A549 (cell line): ENCODE results near the gene P2RY14. TPM values are rescaled to one million over a fixed set of nuclear protein-coding genes. Genes with fewer than 3 reads are reported as not detected.

Source experiments
- ATAC-seq, 2 experiments: fragments of 200-7000 bp in 1 of 2; fragments of >200 bp in 1 of 2; cut with Nextera tagmentation in 1 of 2; cut with Tn5 transposase in 1 of 2; 3 replicates each; pipeline versions ENCODE4 v1.8.0 to v1.9.1; 2018 to 2020; ENCODE audit warnings: mild to moderate bottlenecking in 1 of 2, moderate library complexity in 1 of 2
- CTCF ChIA-PET: fragments of 300-600 bp; sonication (Branson Sonifier 250); formaldehyde crosslinking; extraction: SDS; loops from one replicate; lab custom pipeline; 2021; ENCODE audit warnings: antibody characterized with exemption, inconsistent platforms; lab: Yijun Ruan, JAX
- POLR2A ChIA-PET: fragments of 350-600 bp; formaldehyde crosslinking; extraction: SDS; loops from one replicate; lab custom pipeline; 2021; ENCODE audit warnings: antibody characterized with exemption, inconsistent platforms; lab: Yijun Ruan, JAX
- DNase-seq, 2 experiments: peaks; one replicate each; pipeline versions ENCODE4 v3.0.0 to v3.0.0-alpha.2; 2011 to 2016; ENCODE audit warnings: low read depth in 1 of 2, low spot score in 1 of 2
- FAIRE-seq: peaks from 2 replicates; lab custom pipeline; 2011; peaks lifted over from hg19 to GRCh38; lab: Jason Lieb, UNC
- H3K27ac ChIP-seq, 2 experiments: fragments of >200 bp; sonication (Bioruptor Twin); formaldehyde crosslinking; 3 replicates each; pipeline ENCODE4 v1.5.1; 2016 to 2017
- H3K4me1 ChIP-seq: fragments of >200 bp; sonication (Bioruptor Twin); formaldehyde crosslinking; 3 replicates; pipeline ENCODE4 v1.6.1; 2016
- H3K4me2 ChIP-seq: fragments of >200 bp; sonication (Bioruptor Twin); formaldehyde crosslinking; 3 replicates; pipeline ENCODE4 v1.6.1; 2016
- H3K4me3 ChIP-seq: fragments of >200 bp; sonication (Bioruptor Twin); formaldehyde crosslinking; 3 replicates; pipeline ENCODE4 v1.5.1; 2016
- H3K9me3 ChIP-seq: fragments of >200 bp; sonication (Bioruptor Twin); formaldehyde crosslinking; 3 replicates; pipeline ENCODE4 v1.6.1; 2016
- BCL3 ChIP-seq: fragments of >200 bp; sonication (Bioruptor Twin); formaldehyde crosslinking; IDR thresholded peaks from 3 replicates; pipeline ENCODE4 v1.6.1; 2016
- CEBPB ChIP-seq, 2 experiments: fragments of >200 bp in 1 of 2; sonication (Bioruptor Twin) in 1 of 2; formaldehyde crosslinking in 1 of 2; IDR thresholded peaks; 2 replicates each; pipeline ENCODE4 v1.6.1; 2012 to 2016
- CHD4 ChIP-seq: fragments of 200-600 bp; sonication (generic); IDR thresholded peaks from 2 replicates; pipeline ENCODE4 v1.6.1; 2016; ENCODE audit warnings: antibody characterized with exemption, mild to moderate bottlenecking, borderline replicate concordance
- ELK1 ChIP-seq: fragments of 150-350 bp; IDR thresholded peaks from 2 replicates; pipeline ENCODE4 v1.6.1; 2014; ENCODE audit warnings: low read depth, mild to moderate bottlenecking, low read length
- ESRRA ChIP-seq: fragments of 150-350 bp; IDR thresholded peaks from 2 replicates; pipeline ENCODE4 v1.6.1; 2014; ENCODE audit warnings: mild to moderate bottlenecking, low read length, borderline replicate concordance
- FOSB ChIP-seq: fragments of 250-450 bp; sonication (Bioruptor Pico); IDR thresholded peaks from 2 replicates; pipeline ENCODE4 v1.5.0; 2020; ENCODE audit warnings: mild to moderate bottlenecking, moderate library complexity
- FOSL2 ChIP-seq, 2 experiments: fragments of 450-650 bp in 1 of 2; fragments of >200 bp in 1 of 2; sonication (Bioruptor Twin) in 1 of 2; formaldehyde crosslinking; IDR thresholded peaks; 2 replicates each; pipeline versions ENCODE4 v1.5.0 to v1.6.1; 2016 to 2020; ENCODE audit warnings: mild to moderate bottlenecking in 1 of 2, moderate library complexity in 1 of 2
- HDAC2 ChIP-seq: fragments of 200-600 bp; sonication (generic); IDR thresholded peaks from 2 replicates; pipeline ENCODE4 v1.6.1; 2016
- HES2 ChIP-seq: fragments of >200 bp; sonication (Bioruptor Twin); formaldehyde crosslinking; IDR thresholded peaks from 2 replicates; pipeline ENCODE4 v1.6.1; 2016
- HMGXB4 ChIP-seq: fragments of 250-450 bp; sonication (Bioruptor Pico); IDR thresholded peaks from 2 replicates; pipeline ENCODE4 v1.5.0; 2021; ENCODE audit warnings: mild to moderate bottlenecking, moderate library complexity, borderline replicate concordance
- HOXB13 ChIP-seq: fragments of 250-450 bp; sonication (Bioruptor Pico); IDR thresholded peaks from 2 replicates; pipeline ENCODE4 v1.5.0; 2020; ENCODE audit warnings: low read depth, mild to moderate bottlenecking, moderate library complexity
- HOXB5 ChIP-seq: fragments of 250-450 bp; sonication (Bioruptor Pico); IDR thresholded peaks from 2 replicates; pipeline ENCODE4 v1.5.0; 2020; ENCODE audit warnings: mild to moderate bottlenecking, moderate library complexity
- MAFK ChIP-seq: fragments of 450-650 bp; IDR thresholded peaks from 2 replicates; pipeline ENCODE4 v1.6.1; 2014; ENCODE audit not compliant: partially characterized antibody
- MAX ChIP-seq: IDR thresholded peaks from 2 replicates; pipeline ENCODE4 v1.6.1; 2012
- MYC ChIP-seq: IDR thresholded peaks from 2 replicates; pipeline ENCODE4 v1.6.1; 2012; ENCODE audit warnings: mild to moderate bottlenecking, inconsistent platforms, low read length, improper control_type of control experiment, borderline replicate concordance
- NPAS2 ChIP-seq: fragments of 250-450 bp; sonication (Bioruptor Pico); IDR thresholded peaks from 2 replicates; pipeline ENCODE4 v1.8.0; 2022; ENCODE audit warnings: mild to moderate bottlenecking, moderate library complexity, borderline replicate concordance
- POLR2A ChIP-seq: IDR thresholded peaks from 2 replicates; pipeline ENCODE4 v1.6.1; 2012; ENCODE audit warnings: mild to moderate bottlenecking, low read length
- RCOR1 ChIP-seq: fragments of 150-350 bp; IDR thresholded peaks from 2 replicates; pipeline ENCODE4 v1.6.1; 2014; ENCODE audit warnings: antibody characterized with exemption, low read length, low read depth
- REST ChIP-seq: fragments of 200-600 bp; sonication (generic); IDR thresholded peaks from 2 replicates; pipeline ENCODE4 v1.6.1; 2016; ENCODE audit warnings: antibody characterized with exemption, mild to moderate bottlenecking, moderate library complexity
- RFX5 ChIP-seq: fragments of 450-650 bp; IDR thresholded peaks from 2 replicates; pipeline ENCODE4 v1.7.1; 2014; ENCODE audit warnings: antibody characterized with exemption, mild to moderate bottlenecking, moderate library complexity
- RNF2 ChIP-seq: fragments of 200-600 bp; sonication (generic); IDR thresholded peaks from 2 replicates; pipeline ENCODE4 v1.6.1; 2016; ENCODE audit warnings: low read depth, mild to moderate bottlenecking, antibody characterized with exemption, moderate library complexity, borderline replicate concordance
- SMC3 ChIP-seq: fragments of >200 bp; sonication (Bioruptor Twin); formaldehyde crosslinking; IDR thresholded peaks from 3 replicates; pipeline ENCODE4 v1.6.1; 2018; ENCODE audit warnings: inconsistent platforms
- USF2 ChIP-seq: fragments of 450-650 bp; IDR thresholded peaks from 2 replicates; pipeline ENCODE4 v1.6.1; 2014; ENCODE audit warnings: antibody characterized with exemption
- ZC3H11A ChIP-seq: fragments of 450-650 bp; IDR thresholded peaks from 2 replicates; pipeline ENCODE4 v1.6.1; 2014; ENCODE audit warnings: antibody characterized with exemption, mild to moderate bottlenecking
- WGBS: methylation state at CpG from one replicate; pipeline ENCODE4 v1.1.6; 2017; ENCODE audit errors: missing lambda C conversion rate; 5-methylcytosine and 5-hydroxymethylcytosine counted together
- polyA plus RNA-seq, 4 experiments: library from polyadenylated mRNA; depleted of rRNA in 3 of 4; stranded (reverse); fragments of >200 nt; fragmentation: RNase III in 1 of 4; extraction: RNeasy Plus Mini Kit Qiagen cat#74134 plus additional on column Dnase treatment in 1 of 4; gene quantifications; 2 replicates in 3 of 4; 3 replicates in 1 of 4; pipeline ENCODE4 v1.2.3, GENCODE V29; 2011 to 2017

P2RY14 gene
- polyA plus RNA-seq, 2 of the 4 experiments (the other 2 are of a cell fraction): not detected

- Histone ChIP-seq H3K4me2 (no peak overlapping the region), H3K9me3 (no peaks in the 10 kb centered on the region), H3K4me3 (no peak overlapping the region), H3K4me1 (peaks cover 26% of the 10 kb centered on the region), H3K27ac (peak overlapping the region in 1 of 2 experiments; percentile 68; a peak in 3 of 6 replicates)
- TF ChIP-seq NPAS2 (CRISPR knock-in tag) (no peak), ZC3H11A (no peak), FOSL2 (IDR thresholded peaks at IDR 0.05) (no peak), FOSL2 (CRISPR knock-in tag; IDR thresholded peaks at IDR 0.05) (no peak), REST (no peak), MAFK (no peak), HOXB13 (CRISPR knock-in tag) (no peak), BCL3 (no peak), RFX5 (no peak), FOSB (CRISPR knock-in tag) (no peak), MAX (no peak), HES2 (no peak), CHD4 (no peak), RNF2 (no peak), MYC (no peak), ESRRA (no peak)
- ChIA-PET CTCF (interaction anchor here (1.1 to 6.1 kb wide), 5 partner anchors 8 to 140 kb away, joined by 3 to 47 read pairs (median 7); partner anchors contain the start of gene GPR87), POLR2A (no interaction called here)
- ATAC-seq: no peak
- no peak for FAIRE-seq
- WGBS: 88% methylated on average over 1 of the region's 1 CpG
- no peak for DNase-seq
Measured at GRCh38 chr3:151307583-151308488, 29.5 kb upstream of the P2RY14 start.

GRCh38 chr3:151307131-151307530 is 28.8 kb upstream of the P2RY14 start:
- no peak for ATAC-seq

More at GRCh38 chr3:151307131-151307530, 28.8 kb upstream of the P2RY14 start:
- POLR2A ChIA-PET: no interaction called here
- H3K4me1 ChIP-seq: peaks cover 26% of the 10 kb centered on the region
- H3K4me3 ChIP-seq: no peak overlapping the region
- H3K27ac ChIP-seq: peak overlapping the region in 1 of 2 experiments; percentile 68; a peak in 2 of 6 replicates
- FAIRE-seq (no peak), DNase-seq (no peak)
- H3K4me2 ChIP-seq: no peak overlapping the region
- no peaks in the 10 kb centered on the region for H3K9me3 ChIP-seq
- CTCF ChIA-PET: interaction anchor here (1.1 to 6.1 kb wide), 6 partner anchors 9 to 532 kb away, joined by 3 to 47 read pairs (median 6); partner anchors contain the start of gene GPR87
- TF ChIP-seq MAX (no peak), HDAC2 (no peak), POLR2A (no peak), USF2 (no peak), CHD4 (no peak), SMC3 (no peak), MYC (no peak), RCOR1 (no peak), HMGXB4 (CRISPR knock-in tag) (no peak), HOXB5 (no peak), ELK1 (no peak), CEBPB (IDR thresholded peaks at IDR 0.05) (no peak), ESRRA (no peak)
- TF ChIP-seq, all 56 proteins: peak for 0
